ENCODE measurements around the gene IGFLR1.

DNA sequence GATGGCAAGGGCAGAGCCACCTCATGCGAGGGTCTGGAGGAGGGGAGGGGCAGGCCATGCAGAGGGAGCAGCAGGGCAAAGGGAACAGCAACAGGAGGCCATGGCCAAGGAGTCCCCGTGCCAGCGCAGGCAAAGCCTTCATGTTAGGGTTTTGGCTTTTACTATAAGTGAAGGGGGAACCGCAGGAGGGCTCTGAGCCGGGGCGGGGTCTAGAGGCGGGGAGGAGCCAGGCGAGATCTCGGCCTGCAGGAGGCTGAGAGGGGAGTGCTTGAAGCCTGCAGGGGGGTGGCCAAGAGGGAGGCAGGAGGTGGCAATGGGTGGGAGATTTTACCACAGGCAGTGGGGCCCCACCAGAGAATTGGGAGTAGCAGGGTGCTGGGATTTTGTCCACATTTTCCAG, 39.4 kb upstream of the IGFLR1 start:
- no peak for TF ChIP-seq POLR2A (IDR thresholded peaks at IDR 0.05)
- TF ChIP-seq, protein P1, sequence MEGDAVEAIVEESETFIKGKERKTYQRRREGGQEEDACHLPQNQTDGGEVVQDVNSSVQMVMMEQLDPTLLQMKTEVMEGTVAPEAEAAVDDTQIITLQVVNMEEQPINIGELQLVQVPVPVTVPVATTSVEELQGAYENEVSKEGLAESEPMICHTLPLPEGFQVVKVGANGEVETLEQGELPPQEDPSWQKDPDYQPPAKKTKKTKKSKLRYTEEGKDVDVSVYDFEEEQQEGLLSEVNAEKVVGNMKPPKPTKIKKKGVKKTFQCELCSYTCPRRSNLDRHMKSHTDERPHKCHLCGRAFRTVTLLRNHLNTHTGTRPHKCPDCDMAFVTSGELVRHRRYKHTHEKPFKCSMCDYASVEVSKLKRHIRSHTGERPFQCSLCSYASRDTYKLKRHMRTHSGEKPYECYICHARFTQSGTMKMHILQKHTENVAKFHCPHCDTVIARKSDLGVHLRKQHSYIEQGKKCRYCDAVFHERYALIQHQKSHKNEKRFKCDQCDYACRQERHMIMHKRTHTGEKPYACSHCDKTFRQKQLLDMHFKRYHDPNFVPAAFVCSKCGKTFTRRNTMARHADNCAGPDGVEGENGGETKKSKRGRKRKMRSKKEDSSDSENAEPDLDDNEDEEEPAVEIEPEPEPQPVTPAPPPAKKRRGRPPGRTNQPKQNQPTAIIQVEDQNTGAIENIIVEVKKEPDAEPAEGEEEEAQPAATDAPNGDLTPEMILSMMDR (IDR thresholded peaks at IDR 0.05): no peak

All from esophagus squamous epithelium (tissue), 4 donors.